ENCODE measurements around the gene BCL6.
A peak's percentile ranks its signal among the peaks of the same experiment; 100 is the strongest.

BCL6 gene

GRCh38 chr3:187738331-187739093, 6.8 kb downstream of the BCL6 start:
- DNase-seq, result peak; percentile 79

GRCh38 chr3:187738071-187738330, 7.3 kb downstream of the BCL6 start:
- no peak for DNase-seq

GRCh38 chr3:187737368-187738070, 7.7 kb downstream of the BCL6 start:
- peak; percentile 29 for DNase-seq

GRCh38 chr3:187737006-187737367, 8.3 kb downstream of the BCL6 start:
- DNase-seq, result no peak

GRCh38 chr3:187736418-187736871, 8.8 kb downstream of the BCL6 start:
- peak; percentile 29 for DNase-seq

GRCh38 chr3:187735837-187736236, 9.4 kb downstream of the BCL6 start:
- DNase-seq, result no peak

GRCh38 chr3:187735383-187735782, 9.9 kb downstream of the BCL6 start:
- no peak for DNase-seq

- no peak for DNase-seq
Observed at GRCh38 chr3:187734841-187735240, 10.4 kb downstream of the BCL6 start.

GRCh38 chr3:187733371-187733770, 11.9 kb downstream of the BCL6 start:
- DNase-seq, result no peak

GRCh38 chr3:187729598-187729997, 15.7 kb downstream of the BCL6 start:
- DNase-seq, result no peak

GRCh38 chr3:187728940-187729583, 16.2 kb downstream of the BCL6 start:
- no peak for DNase-seq

- no peak for DNase-seq
Observed at GRCh38 chr3:187728248-187728647, 17.0 kb downstream of the BCL6 start.

GRCh38 chr3:187726564-187726963, 18.7 kb downstream of the BCL6 start:
- no peak for DNase-seq

GRCh38 chr3:187725653-187726370, 19.5 kb downstream of the BCL6 start:
- no peak for DNase-seq

GRCh38 chr3:187725224-187725623, 20.0 kb downstream of the BCL6 start:
- no peak for DNase-seq

- no peak for DNase-seq
Observed at GRCh38 chr3:187722206-187722612, 23.1 kb downstream of the BCL6 start.

- no peak for DNase-seq
Observed at GRCh38 chr3:187721055-187721454, 24.2 kb downstream of the BCL6 start.

GRCh38 chr3:187720337-187720670, 25.0 kb downstream of the BCL6 start:
- DNase-seq, result no peak

- no peak for DNase-seq
Observed at GRCh38 chr3:187719628-187720336, 25.5 kb downstream of the BCL6 start.

GRCh38 chr3:187718802-187719201, 26.5 kb downstream of the BCL6 start:
- DNase-seq, result peak; percentile 10

GRCh38 chr3:187717572-187717971, 27.7 kb downstream of the BCL6 start:
- DNase-seq, result no peak

GRCh38 chr3:187714404-187714979, 30.8 kb downstream of the BCL6 start:
- DNase-seq, result peak; percentile 42

- DNase-seq, result peak; percentile 61
Observed at GRCh38 chr3:187713504-187713903, 31.8 kb downstream of the BCL6 start.

Data from MV-4-11 (cell line).